H1 (cell line): ENCODE results near the gene LAMTOR4. TPM values are rescaled to one million over a fixed set of nuclear protein-coding genes. Genes with fewer than 3 reads are reported as not detected.

Source experiments
- CTCF ChIA-PET: fragments of 300-600 bp; sonication (Branson Sonifier 250); formaldehyde crosslinking; loops from one replicate; lab custom pipeline; 2021; ENCODE audit not compliant: partially characterized antibody; lab: Charles Lee
- POLR2A ChIA-PET: fragments of 300-600 bp; sonication (Branson Sonifier 250); formaldehyde crosslinking; loops from one replicate; lab custom pipeline; 2021; ENCODE audit warnings: inconsistent platforms; ENCODE audit not compliant: partially characterized antibody; lab: Charles Lee
- DNase-seq, 2 experiments: peaks; one replicate each; pipeline versions ENCODE4 v3.0.0 to v3.0.0-alpha.2; 2010 to 2022; ENCODE audit warnings: low spot score in 2 of 2, low read depth in 1 of 2, mixed read lengths in 1 of 2
- FAIRE-seq: peaks from 2 replicates; lab custom pipeline; 2011; peaks lifted over from hg19 to GRCh38; lab: Jason Lieb, UNC
- H2AFZ ChIP-seq: 2 replicates; pipeline ENCODE4 v1.8.1; 2012; ENCODE audit warnings: low read length, inconsistent platforms
- H2AK5ac ChIP-seq: 2 replicates; pipeline ENCODE4 v1.6.1; 2013; ENCODE audit warnings: low read depth, low read length
- H2BK120ac ChIP-seq: replicated peaks from 2 replicates; pipeline ENCODE3; 2013; ENCODE audit warnings: low read depth, low read length, inconsistent platforms
- H2BK12ac ChIP-seq: 2 replicates; pipeline ENCODE4 v1.6.1; 2013; ENCODE audit warnings: low read depth, low read length
- H2BK15ac ChIP-seq: 2 replicates; pipeline ENCODE4 v1.6.1; 2013; ENCODE audit warnings: low read length
- H2BK20ac ChIP-seq: 2 replicates; pipeline ENCODE4 v1.6.1; 2013; ENCODE audit warnings: low read length
- H2BK5ac ChIP-seq: 2 replicates; pipeline ENCODE4 v1.6.1; 2013; ENCODE audit warnings: low read depth, low read length
- H3K14ac ChIP-seq: 2 replicates; pipeline ENCODE4 v1.6.1; 2013; ENCODE audit warnings: inconsistent platforms; ENCODE audit not compliant: insufficient read length
- H3K18ac ChIP-seq: 2 replicates; pipeline ENCODE4 v1.6.1; 2013; ENCODE audit warnings: low read length; ENCODE audit errors: extremely low read depth
- H3K23ac ChIP-seq: 2 replicates; pipeline ENCODE4 v1.6.1; 2013; ENCODE audit warnings: inconsistent platforms; ENCODE audit not compliant: insufficient read length
- H3K23me2 ChIP-seq: 2 replicates; pipeline ENCODE4 v1.6.1; 2013; ENCODE audit warnings: low read depth, low read length
- H3K27ac ChIP-seq: 2 replicates; pipeline ENCODE4 v1.6.1; 2011; ENCODE audit warnings: low read depth, low read length, inconsistent platforms
- H3K27me3 ChIP-seq, 4 experiments: replicated peaks in 1 of 4; 1 replicate in 1 of 4; 2 replicates in 3 of 4; pipeline versions ENCODE4 v1.6.1 to v1.8.1; 2011 to 2013; ENCODE audit warnings: low read length in 3 of 4, mild to moderate bottlenecking in 3 of 4, inconsistent platforms in 2 of 4, mixed read lengths in 2 of 4, moderate library complexity in 1 of 4; ENCODE audit not compliant: control insufficient read depth in 3 of 4, insufficient read depth in 3 of 4; ENCODE audit errors: extremely low read depth in 1 of 4
- H3K36me3 ChIP-seq, 4 experiments: 2 replicates each; pipeline versions ENCODE4 v1.6.1 to v1.8.1; 2011 to 2013; ENCODE audit warnings: mild to moderate bottlenecking in 4 of 4, low read length in 3 of 4, moderate library complexity in 2 of 4, control low read depth in 1 of 4, inconsistent platforms in 1 of 4; ENCODE audit not compliant: insufficient read depth in 4 of 4, control insufficient read depth in 2 of 4
- H3K4ac ChIP-seq: replicated peaks from 2 replicates; pipeline ENCODE3; 2013; ENCODE audit warnings: low read length, low read depth, mixed read lengths, inconsistent platforms; ENCODE audit not compliant: insufficient read length
- H3K4me1 ChIP-seq, 4 experiments: replicated peaks in 1 of 4; 1 replicate in 1 of 4; 2 replicates in 3 of 4; pipeline versions ENCODE4 v1.6.1 to v1.8.1; 2011 to 2013; ENCODE audit warnings: low read length in 3 of 4, inconsistent platforms in 2 of 4, mixed read lengths in 1 of 4; ENCODE audit not compliant: insufficient read depth in 4 of 4, control insufficient read depth in 3 of 4
- H3K4me2 ChIP-seq, 2 experiments: 2 replicates each; pipeline versions ENCODE4 v1.6.1 to v1.8.1; 2011 to 2013; ENCODE audit warnings: low read depth in 2 of 2, low read length in 2 of 2, control low read depth in 1 of 2, inconsistent platforms in 1 of 2, mild to moderate bottlenecking in 1 of 2; ENCODE audit not compliant: insufficient read depth in 1 of 2
- H3K4me3 ChIP-seq, 4 experiments: fragments of 200-600, 300-600 bp in 1 of 4; sonication (generic), shearing (Covaris generic), sonication (Bioruptor Twin) in 1 of 4; 2 replicates each; pipeline versions ENCODE4 v1.5.1 to v1.8.1; 2011 to 2016; ENCODE audit warnings: low read length in 4 of 4, low read depth in 3 of 4, control low read depth in 2 of 4, inconsistent platforms in 2 of 4, mild to moderate bottlenecking in 2 of 4, mixed read lengths in 1 of 4, moderate library complexity in 1 of 4; ENCODE audit not compliant: insufficient read depth in 2 of 4; ENCODE audit errors: extremely low read depth in 1 of 4
- H3K56ac ChIP-seq: replicated peaks from 2 replicates; pipeline ENCODE3; 2013; ENCODE audit warnings: low read depth, mild to moderate bottlenecking, mixed read lengths, low read length, inconsistent platforms; ENCODE audit not compliant: insufficient read length
- H3K79me1 ChIP-seq: 2 replicates; pipeline ENCODE4 v1.6.1; 2013; ENCODE audit warnings: low read depth, low read length, control low read depth
- H3K79me2 ChIP-seq, 2 experiments: 2 replicates each; pipeline versions ENCODE4 v1.6.1 to v1.8.1; 2012 to 2013; ENCODE audit warnings: low read length in 2 of 2, mild to moderate bottlenecking in 2 of 2, inconsistent platforms in 1 of 2; ENCODE audit not compliant: insufficient read depth in 2 of 2, control insufficient read depth in 1 of 2
- H3K9ac ChIP-seq, 4 experiments: replicated peaks in 1 of 4; 1 replicate in 1 of 4; 2 replicates in 3 of 4; pipeline versions ENCODE4 v1.6.1 to v1.8.1; 2011 to 2013; ENCODE audit warnings: low read depth in 3 of 4, low read length in 3 of 4, control low read depth in 2 of 4, mild to moderate bottlenecking in 2 of 4, moderate library complexity in 2 of 4, inconsistent platforms in 1 of 4; ENCODE audit errors: extremely low read depth in 1 of 4
- H3K9me3 ChIP-seq, 2 experiments: 2 replicates each; pipeline versions ENCODE4 v1.6.1 to v1.8.1; 2012 to 2013; ENCODE audit warnings: mild to moderate bottlenecking in 2 of 2, moderate library complexity in 2 of 2, control low read depth in 1 of 2, inconsistent platforms in 1 of 2, low read depth in 1 of 2, low read length in 1 of 2, mixed read lengths in 1 of 2; ENCODE audit not compliant: insufficient read depth in 2 of 2
- H4K20me1 ChIP-seq, 2 experiments: replicated peaks in 1 of 2; 2 replicates each; pipeline versions ENCODE3 to v1.8.1; 2011 to 2013; ENCODE audit warnings: inconsistent platforms in 2 of 2, low read length in 2 of 2, mild to moderate bottlenecking in 1 of 2; ENCODE audit not compliant: insufficient read depth in 2 of 2, control insufficient read depth in 1 of 2
- H4K5ac ChIP-seq: 2 replicates; pipeline ENCODE4 v1.6.1; 2013; ENCODE audit warnings: low read length, low read depth, mixed read lengths, inconsistent platforms; ENCODE audit not compliant: insufficient read length
- H4K8ac ChIP-seq: 2 replicates; pipeline ENCODE4 v1.8.0; 2013; ENCODE audit warnings: mild to moderate bottlenecking, moderate library complexity, low read length, inconsistent platforms; ENCODE audit not compliant: insufficient read depth; ENCODE audit errors: extremely low read depth
- H4K91ac ChIP-seq: replicated peaks from 2 replicates; pipeline ENCODE3; 2013; ENCODE audit warnings: low read length, mixed read lengths, inconsistent platforms; ENCODE audit not compliant: insufficient read length
- BRCA1 ChIP-seq: IDR thresholded peaks from 2 replicates; pipeline ENCODE4 v1.6.1; 2012; ENCODE audit warnings: low read depth, low read length, improper control_type of control experiment
- CREB1 ChIP-seq: IDR thresholded peaks from 2 replicates; pipeline ENCODE4 v1.6.1; 2012; ENCODE audit warnings: inconsistent platforms
- EZH2 ChIP-seq: fragments of 200-600 bp; sonication (generic); IDR thresholded peaks from 2 replicates; pipeline ENCODE4 v1.7.1; 2012; ENCODE audit warnings: low read depth, mild to moderate bottlenecking, moderate library complexity, low read length, inconsistent platforms; ENCODE audit not compliant: severe bottlenecking
- MAFK ChIP-seq: IDR thresholded peaks from 2 replicates; pipeline ENCODE4 v1.6.1; 2012; ENCODE audit warnings: low read depth, mild to moderate bottlenecking, improper control_type of control experiment, low read length
- POLR2A ChIP-seq, 2 experiments: IDR thresholded peaks; 1 replicate in 1 of 2; 2 replicates in 1 of 2; pipeline ENCODE4 v1.6.1; 2011; ENCODE audit warnings: low read depth in 2 of 2, low read length in 2 of 2, mild to moderate bottlenecking in 2 of 2; ENCODE audit errors: control extremely low read depth in 1 of 2
- POLR2AphosphoS5 ChIP-seq: IDR thresholded peaks from 2 replicates; pipeline ENCODE4 v1.6.1; 2011; ENCODE audit warnings: low read depth, low read length
- RXRA ChIP-seq: IDR thresholded peaks from 2 replicates; pipeline ENCODE4 v1.6.1; 2011; ENCODE audit warnings: low read depth, mild to moderate bottlenecking, low read length, moderate library complexity; ENCODE audit not compliant: insufficient read depth
- SP2 ChIP-seq: IDR thresholded peaks from 2 replicates; pipeline ENCODE4 v1.6.1; 2012; ENCODE audit warnings: mild to moderate bottlenecking, low read length, inconsistent platforms
- SP4 ChIP-seq: IDR thresholded peaks from 2 replicates; pipeline ENCODE4 v1.6.1; 2012; ENCODE audit warnings: low read length, inconsistent platforms
- TAF7 ChIP-seq: optimal IDR thresholded peaks from 2 replicates; pipeline ENCODE3; 2011; ENCODE audit warnings: low read depth, mild to moderate bottlenecking, inconsistent platforms, low read length, moderate library complexity, borderline replicate concordance
- WGBS, 2 experiments: shearing (Covaris generic) in 1 of 2; methylation state at CpG; one replicate each; pipeline versions ENCODE4 v1.1.6 to v1.1.7; 2013 to 2015; ENCODE audit warnings: low lambda C conversion rate in 2 of 2, mixed read lengths in 2 of 2, inconsistent platforms in 1 of 2, low coverage in 1 of 2, missing lambda C conversion rate in 1 of 2; ENCODE audit not compliant: insufficient replicate concordance in 2 of 2, insufficient coverage in 1 of 2, insufficient read length in 1 of 2; ENCODE audit errors: extremely low coverage in 1 of 2, missing lambda C conversion rate in 1 of 2; 5-methylcytosine and 5-hydroxymethylcytosine counted together
- polyA plus RNA-seq, 7 experiments: library from polyadenylated mRNA; depleted of rRNA in 3 of 7; stranded (reverse) in 5 of 7; unstranded in 2 of 7; fragments of >200 nt in 5 of 7; fragments of 200-250 nt in 2 of 7; gene quantifications; 1 replicate in 5 of 7; 2 replicates in 1 of 7; 4 replicates in 1 of 7; pipeline versions ENCODE4 v1.2.1 to v1.2.3, GENCODE V29; 2011 to 2013; ENCODE audit warnings: missing spikeins in 2 of 7, mixed read lengths in 2 of 7
- total RNA-seq: library from RNA; stranded (reverse); fragmentation: NEBNext Ultra II Directional; extraction: Animal tissue kit (Norgen Biotek cat#: 25700); gene quantifications from 2 replicates; pipeline ENCODE4 v1.2.1, GENCODE V29; 2021
- TF ChIP-seq, protein P1 (sequence below): IDR thresholded peaks from 2 replicates; pipeline ENCODE4 v1.6.1; 2011; ENCODE audit warnings: low read depth, mild to moderate bottlenecking, low read length; ENCODE audit not compliant: insufficient read depth

LAMTOR4 gene
- total and polyA plus RNA-seq, 2 of the 8 experiments (the other 6 are each of a cell fraction or from before 2014, with no cell fraction given), result 153 to 622 TPM

DNA sequence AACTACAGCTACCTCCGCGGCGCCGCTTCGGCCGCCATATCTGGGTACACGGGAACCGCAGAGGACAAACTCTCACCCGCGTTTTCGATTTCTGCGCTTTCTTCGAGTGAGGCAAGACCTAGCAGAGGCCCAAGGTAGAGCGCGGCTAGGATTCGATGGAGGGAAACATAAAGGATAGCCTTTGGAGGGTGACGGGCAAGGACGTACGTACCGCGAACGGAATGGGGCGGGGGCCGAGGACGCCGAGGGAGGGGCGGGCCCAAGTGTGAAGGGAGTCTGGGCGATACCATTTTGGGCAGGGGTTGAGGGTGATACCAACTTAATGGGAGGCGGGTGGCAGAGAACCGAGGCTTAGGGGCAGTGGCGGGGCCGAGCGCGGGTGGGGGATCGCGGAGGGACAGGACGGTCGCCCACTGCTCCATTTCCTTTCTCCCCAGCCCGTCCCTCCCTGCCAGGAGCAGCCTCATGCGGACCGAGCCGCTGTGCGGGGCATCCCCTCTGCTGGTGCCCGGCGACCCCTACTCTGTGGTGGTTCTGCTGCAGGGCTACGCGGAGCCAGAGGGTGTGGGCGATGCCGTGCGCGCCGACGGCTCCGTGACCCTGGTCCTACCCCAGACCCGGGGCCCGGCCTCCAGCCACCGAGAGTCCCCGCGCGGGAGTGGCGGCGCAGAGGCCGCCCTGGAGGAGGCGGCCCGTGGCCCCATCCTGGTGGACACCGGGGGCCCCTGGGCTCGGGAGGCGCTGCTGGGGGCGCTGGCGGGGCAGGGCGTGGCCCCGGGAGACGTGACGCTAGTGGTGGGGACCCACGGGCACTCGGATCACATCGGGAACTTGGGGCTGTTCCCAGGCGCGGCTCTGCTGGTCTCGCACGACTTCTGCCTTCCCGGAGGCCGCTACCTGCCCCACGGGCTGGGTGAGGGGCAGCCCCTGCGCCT is 21.5 kb upstream of the LAMTOR4 start, which contains the start of gene MBLAC1:
Gene MBLAC1, plus strand, starts transcription at position 37 of the 935 bp plus-strand sequence. Its CDS starts 429 bp downstream, at position 466.
- DNase-seq, result peak in 1 of 2 experiments; percentile 94
- H4K8ac ChIP-seq, result peak within 1 kb of the TSS; percentile 73
- ChIA-PET POLR2A (interaction anchor here (0.6 to 19.1 kb wide), 29 partner anchors 9 to 302 kb away, joined by 3 to 414 read pairs (median 4); partner anchors contain the start of genes AP4M1, COPS6, GAL3ST4 and GPC2), CTCF (interaction anchor here (0.7 to 9.0 kb wide), 8 partner anchors 14 to 442 kb away, joined by 3 to 108 read pairs (median 6); partner anchors contain the start of genes AP4M1, GAL3ST4, LAMTOR4 and MCM7)
- H3K79me2 ChIP-seq, result no peaks in the 10 kb centered on the region; a peak in 1 of 4 replicates
- peak within 1 kb of the TSS; percentile 84 to 90 (median 88) for H3K4me3 ChIP-seq
- no peaks in the 10 kb centered on the region for H4K20me1 ChIP-seq
- H2BK15ac ChIP-seq, result peak within 1 kb of the TSS; percentile 40; the same call in 1 of the 2 replicates
- no peak within 1 kb of the TSS for H2AK5ac ChIP-seq
- peak within 1 kb of the TSS; percentile 90 for H3K27ac ChIP-seq
- H3K9ac ChIP-seq, result peak within 1 kb of the TSS; percentile 77 to 93 (median 91)
- peaks cover 8% of the 10 kb centered on the region; the same call in 1 of the 2 replicates for H3K23me2 ChIP-seq
- peak within 1 kb of the TSS; percentile 96 for H4K5ac ChIP-seq
- no peak within 1 kb of the TSS for H3K23ac ChIP-seq
- H2BK20ac ChIP-seq, result no peak within 1 kb of the TSS
- WGBS, 2 experiments, result 3% methylated on average over 62 of the region's 85 CpGs; no CpG with 5 or more reads in 1 of the 2 experiments
- H3K4me1 ChIP-seq, result peaks cover 0 to 8% (median 0%) of the 10 kb centered on the region in 4 experiments; a peak in 1 of 7 replicates
- peak within 1 kb of the TSS; percentile 97 for H3K56ac ChIP-seq
- H2AFZ ChIP-seq, result peak within 1 kb of the TSS; percentile 72; the same call in 1 of the 2 replicates
- H3K36me3 ChIP-seq, result no peaks in the 10 kb centered on the region
- H3K4ac ChIP-seq, result peak within 1 kb of the TSS; percentile 91
- peak within 1 kb of the TSS; percentile 95; the same call in 1 of the 2 replicates for H2BK12ac ChIP-seq
- H3K79me1 ChIP-seq, result no peaks in the 10 kb centered on the region
- peak within 1 kb of the TSS; percentile 99 for H3K18ac ChIP-seq
- no peak for FAIRE-seq
- H3K27me3 ChIP-seq, result peaks cover 0 to 11% (median 0%) of the 10 kb centered on the region in 4 experiments; a peak in 2 of 7 replicates
- peak within 1 kb of the TSS; percentile 98 for H4K91ac ChIP-seq
- peak within 1 kb of the TSS; percentile 98 for H2BK5ac ChIP-seq
- no peak within 1 kb of the TSS for H3K14ac ChIP-seq
- no peaks in the 10 kb centered on the region for H3K9me3 ChIP-seq
- peak within 1 kb of the TSS; percentile 78 for H2BK120ac ChIP-seq
- H3K4me2 ChIP-seq, result peak within 1 kb of the TSS; percentile 74 to 90
- TF ChIP-seq TAF7, result peak; percentile 77
- TF ChIP-seq POLR2AphosphoS5, result peak; percentile 70
- no peak for TF ChIP-seq EZH2
- peak; percentile 71; the same call in 1 of the 2 replicates for TF ChIP-seq SP4
- TF ChIP-seq BRCA1, result no peak
- TF ChIP-seq MAFK, result no peak
- TF ChIP-seq, protein P1, sequence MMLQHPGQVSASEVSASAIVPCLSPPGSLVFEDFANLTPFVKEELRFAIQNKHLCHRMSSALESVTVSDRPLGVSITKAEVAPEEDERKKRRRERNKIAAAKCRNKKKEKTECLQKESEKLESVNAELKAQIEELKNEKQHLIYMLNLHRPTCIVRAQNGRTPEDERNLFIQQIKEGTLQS, result no peak
- TF ChIP-seq CREB1, result no peak
- TF ChIP-seq SP2, result no peak
- peak; percentile 0 to 78 for TF ChIP-seq POLR2A (IDR thresholded peaks at IDR 0.05; ENCODE audit: control extremely low read depth in 1 of 2, low read depth in 2 of 2, low read length in 2 of 2)
- no peak for TF ChIP-seq RXRA
